GM18867 (cell line): Measurements from ENCODE around the gene KLHDC7B.
A peak's percentile ranks its signal among the peaks of the same experiment; 100 is the strongest.

Source experiments
- ATAC-seq: cut with Tn5 transposase; IDR thresholded peaks from one replicate; pipeline ENCODE4 v1.9.1; 2021; ENCODE audit warnings: mild to moderate bottlenecking, moderate library complexity; ENCODE audit not compliant: unreplicated experiment

Gene KLHDC7B

GRCh38 chr22:50545522-50546325, at the start of gene KLHDC7B:
TSS of gene KLHDC7B (plus strand) at chr22:50545899. CDS start at chr22:50546244, 345 bp downstream.
- no peak for ATAC-seq

GRCh38 chr22:50497093-50497492, 48.6 kb upstream of the KLHDC7B start:
- ATAC-seq = no peak

- ATAC-seq = no peak
Measured at GRCh38 chr22:50498322-50498890, 47.3 kb upstream of the KLHDC7B start.

- no peak for ATAC-seq
Measured at GRCh38 chr22:50500452-50500851, 45.2 kb upstream of the KLHDC7B start.

GRCh38 chr22:50502096-50502495, 43.6 kb upstream of the KLHDC7B start:
- ATAC-seq = no peak

GRCh38 chr22:50502628-50503474, 42.8 kb upstream of the KLHDC7B start:
- ATAC-seq = no peak

- no peak for ATAC-seq
Measured at GRCh38 chr22:50503475-50504145, 42.1 kb upstream of the KLHDC7B start.

- ATAC-seq = no peak
Measured at GRCh38 chr22:50504369-50505211, 41.1 kb upstream of the KLHDC7B start.

- ATAC-seq = no peak
Measured at GRCh38 chr22:50505276-50505775, 40.4 kb upstream of the KLHDC7B start.

- ATAC-seq = no peak
Measured at GRCh38 chr22:50505776-50506610, 39.7 kb upstream of the KLHDC7B start.

- no peak for ATAC-seq
Measured at GRCh38 chr22:50506611-50507420, 38.9 kb upstream of the KLHDC7B start.

GRCh38 chr22:50507421-50507990, 38.2 kb upstream of the KLHDC7B start, which contains the start of gene LMF2:
TSS of gene LMF2 (minus strand) at chr22:50507702. CDS start at chr22:50507675, 27 bp downstream.
- peak; percentile 60 for ATAC-seq

GRCh38 chr22:50507991-50508884, 37.5 kb upstream of the KLHDC7B start, which contains the start of gene NCAPH2:
TSS of gene NCAPH2 (plus strand) at chr22:50508224. CDS start at chr22:50508338, 114 bp downstream.
- ATAC-seq = peak; percentile 61

GRCh38 chr22:50508897-50509296, 36.8 kb upstream of the KLHDC7B start:
- ATAC-seq = no peak

GRCh38 chr22:50513175-50513574, 32.5 kb upstream of the KLHDC7B start:
- ATAC-seq = no peak

- ATAC-seq = no peak
Measured at GRCh38 chr22:50516068-50516467, 29.6 kb upstream of the KLHDC7B start.

GRCh38 chr22:50516891-50517290, 28.8 kb upstream of the KLHDC7B start:
- no peak for ATAC-seq
